GM19023 (cell line): Measurements from ENCODE around the gene CSTB.
"Not testable (repeated sequence)": the region's sequence is repeated elsewhere in the genome, so short reads cannot be mapped to it uniquely, and the experiment has no call there.

Experiments used
- ATAC-seq: cut with Tn5 transposase; IDR thresholded peaks from one replicate; pipeline ENCODE4 v1.9.1; 2021; ENCODE audit warnings: mild to moderate bottlenecking, moderate library complexity; ENCODE audit not compliant: unreplicated experiment

The CSTB gene

GRCh38 chr21:43775795-43776430 is at the start of gene CSTB:
TSS of gene CSTB (minus strand) at chr21:43776308. CDS start at chr21:43776269, 39 bp downstream.
- peak; percentile 62 for ATAC-seq

- no peak for ATAC-seq
Observed at GRCh38 chr21:43825242-43825935, 49.3 kb upstream of the CSTB start.

GRCh38 chr21:43824333-43825241 is 48.5 kb upstream of the CSTB start:
- ATAC-seq = no peak

GRCh38 chr21:43822741-43823140 is 46.6 kb upstream of the CSTB start:
- not testable (repeated sequence) for ATAC-seq

GRCh38 chr21:43822166-43822565 is 46.1 kb upstream of the CSTB start:
- ATAC-seq = not testable (repeated sequence)

GRCh38 chr21:43820466-43820865 is 44.4 kb upstream of the CSTB start:
- no peak for ATAC-seq

- no peak for ATAC-seq
Observed at GRCh38 chr21:43819511-43820405, 43.6 kb upstream of the CSTB start.

- ATAC-seq = no peak
Observed at GRCh38 chr21:43818685-43819084, 42.6 kb upstream of the CSTB start.

GRCh38 chr21:43817157-43818086 is 41.3 kb upstream of the CSTB start:
- no peak for ATAC-seq

GRCh38 chr21:43816611-43817071 is 40.5 kb upstream of the CSTB start:
- no peak for ATAC-seq

GRCh38 chr21:43815991-43816390 is 39.9 kb upstream of the CSTB start:
- ATAC-seq = no peak

- no peak for ATAC-seq
Observed at GRCh38 chr21:43815107-43815613, 39.1 kb upstream of the CSTB start.

- no peak for ATAC-seq
Observed at GRCh38 chr21:43814215-43815106, 38.4 kb upstream of the CSTB start.

- no peak for ATAC-seq
Observed at GRCh38 chr21:43813656-43813980, 37.5 kb upstream of the CSTB start.

GRCh38 chr21:43812957-43813655 is 37.0 kb upstream of the CSTB start:
- ATAC-seq = no peak

GRCh38 chr21:43812139-43812821 is 36.2 kb upstream of the CSTB start:
- no peak for ATAC-seq
